Aorta (tissue), 5 donors: ENCODE data around the gene DCDC2C. TPM values are rescaled to one million over a fixed set of nuclear protein-coding genes. Genes with fewer than 3 reads are reported as not detected.

Experiments used
- ATAC-seq: fragments of 200-7000 bp; cut with Tn5 transposase; one replicate; pipeline ENCODE4 v1.9.1; 2022; ENCODE audit warnings: moderate library complexity; ENCODE audit not compliant: low FRiP score
- DNase-seq, 2 donors: peaks; one replicate each; pipeline ENCODE4 v3.0.0-alpha.2; 2020
- H3K27ac ChIP-seq, 2 donors: one replicate each; pipeline ENCODE4 v1.5.1; 2013; ENCODE audit warnings: low read length in 2 of 2, mild to moderate bottlenecking in 2 of 2, moderate library complexity in 2 of 2, control low read depth in 1 of 2, inconsistent platforms in 1 of 2, low read depth in 1 of 2
- H3K27me3 ChIP-seq, 2 donors: one replicate each; pipeline ENCODE4 v1.6.1; 2013; ENCODE audit warnings: control low read depth in 1 of 2, low read length in 1 of 2, mild to moderate bottlenecking in 1 of 2, moderate library complexity in 1 of 2; ENCODE audit not compliant: insufficient read depth in 2 of 2, control insufficient read depth in 1 of 2
- H3K36me3 ChIP-seq, 2 donors: one replicate each; pipeline ENCODE4 v1.6.1; 2013; ENCODE audit warnings: control low read depth in 1 of 2, low read length in 1 of 2, mild to moderate bottlenecking in 1 of 2; ENCODE audit not compliant: insufficient read depth in 2 of 2, control insufficient read depth in 1 of 2
- H3K4me1 ChIP-seq, 2 donors: one replicate each; pipeline ENCODE4 v1.6.1; 2013; ENCODE audit warnings: low read length in 2 of 2, control low read depth in 1 of 2, mild to moderate bottlenecking in 1 of 2, moderate library complexity in 1 of 2; ENCODE audit not compliant: insufficient read depth in 2 of 2, control insufficient read depth in 1 of 2
- H3K4me3 ChIP-seq, 2 donors: one replicate each; pipeline ENCODE4 v1.5.1; 2013; ENCODE audit warnings: low read length in 2 of 2, control low read depth in 1 of 2, mild to moderate bottlenecking in 1 of 2
- H3K9me3 ChIP-seq: one replicate; pipeline ENCODE4 v1.6.1; 2013; ENCODE audit warnings: mild to moderate bottlenecking, low read length; ENCODE audit not compliant: control insufficient read depth
- WGBS, 2 donors: extraction: QIAGEN DNeasy Blood & Tissue Kit; methylation state at CpG; one replicate each; pipeline ENCODE4 v1.1.7; 2013; 5-methylcytosine and 5-hydroxymethylcytosine counted together
- intact Hi-C, 2 donors: fragments of 100-400 bp; cut with DNase I; formaldehyde crosslinking; loops; one replicate each; pipeline versions ENCODE4 v1.14.2 to v1.15.0; 2022
- polyA plus RNA-seq, 2 donors: library from polyadenylated mRNA; stranded (reverse); fragments of 200-250 nt; gene quantifications; one replicate each; pipeline ENCODE4 v1.2.3, GENCODE V29; 2013
- total RNA-seq, 2 donors: library from RNA; stranded (reverse); fragmentation: NEBNext Ultra II Directional; extraction: Animal tissue kit (Norgen Biotek cat#: 25700); gene quantifications; one replicate each; pipeline ENCODE4 v1.2.1, GENCODE V29; 2021
- donor health status: healthy with polysubstance abuse.
- donor health status: Bipolar disorder and iron deficiency.
- donor health status: DM: no; HTN: no; CAD: no.
- donor health status: DM: no; HTN: no; CAD: no.
- donor health status: DM: yes; HTN: yes; CAD: no.

The DCDC2C gene
- total and polyA plus RNA-seq, 4 donors: 0.27 to 10.7 (median 2.4) TPM; not detected in 1

GRCh38 chr2:3718679-3719078 is 15.3 kb downstream of the DCDC2C start:
- Histone ChIP-seq H3K9me3 (no peaks in the 10 kb centered on the region), H3K4me3 (no peak overlapping the region), H3K4me1 (no peaks in the 10 kb centered on the region), H3K27ac (no peak overlapping the region), H3K27me3 (no peaks in the 10 kb centered on the region), H3K36me3 (no peaks in the 10 kb centered on the region)
- WGBS, 2 donors: 73 to 85% methylated on average over 8 of the region's 8 CpGs
- intact Hi-C loops: no loop called here
- DNase-seq (no peak), ATAC-seq (no peak)

- no peak overlapping the region for H3K27ac ChIP-seq
- H3K4me3 ChIP-seq: no peak overlapping the region
- H3K4me1 ChIP-seq: no peaks in the 10 kb centered on the region
- DNase-seq (no peak), ATAC-seq (no peak)
- intact Hi-C loops: loop anchor here in 1 of 2 donors (5.0 kb wide), 1 partner anchor 52 kb away; no protein-coding TSS in a partner anchor
- no peaks in the 10 kb centered on the region for H3K27me3 ChIP-seq
- no peaks in the 10 kb centered on the region for H3K9me3 ChIP-seq
- WGBS, 2 donors: 90 to 91% methylated on average over 11 of the region's 11 CpGs
- no peaks in the 10 kb centered on the region for H3K36me3 ChIP-seq
Observed at GRCh38 chr2:3725002-3725401, 21.6 kb downstream of the DCDC2C start.

- Histone ChIP-seq H3K4me1 (no peaks in the 10 kb centered on the region), H3K27ac (no peak overlapping the region), H3K27me3 (no peaks in the 10 kb centered on the region), H3K9me3 (no peaks in the 10 kb centered on the region), H3K36me3 (no peaks in the 10 kb centered on the region), H3K4me3 (no peak overlapping the region)
- intact Hi-C loops: loop anchor here in 1 of 2 donors (5.0 kb wide), 1 partner anchor 52 kb away; no protein-coding TSS in a partner anchor
- DNase-seq (no peak), ATAC-seq (no peak)
- 88 to 89% methylated on average over 23 of the region's 23 CpGs for WGBS, 2 donors
Observed at GRCh38 chr2:3725458-3726250, 22.3 kb downstream of the DCDC2C start.

- ATAC-seq (no peak), DNase-seq (no peak)
- no peak overlapping the region for H3K27ac ChIP-seq
- 94 to 95% methylated on average over 10 of the region's 10 CpGs for WGBS, 2 donors
- intact Hi-C loops: loop anchor here in 1 of 2 donors (5.0 kb wide), 1 partner anchor 51 kb away; no protein-coding TSS in a partner anchor
- H3K27me3 ChIP-seq: no peaks in the 10 kb centered on the region
- no peak overlapping the region for H3K4me3 ChIP-seq
- no peaks in the 10 kb centered on the region for H3K9me3 ChIP-seq
- H3K36me3 ChIP-seq: no peaks in the 10 kb centered on the region
- H3K4me1 ChIP-seq: no peaks in the 10 kb centered on the region
Observed at GRCh38 chr2:3726511-3726910, 23.1 kb downstream of the DCDC2C start.

GRCh38 chr2:3727397-3728045 is 24.1 kb downstream of the DCDC2C start:
- no peak overlapping the region for H3K4me3 ChIP-seq
- no peaks in the 10 kb centered on the region for H3K9me3 ChIP-seq
- no peak for DNase-seq
- no peaks in the 10 kb centered on the region for H3K27me3 ChIP-seq
- no peaks in the 10 kb centered on the region for H3K4me1 ChIP-seq
- WGBS, 2 donors: 65 to 66% methylated on average over 12 of the region's 12 CpGs
- no peak overlapping the region for H3K27ac ChIP-seq
- no peak for ATAC-seq
- H3K36me3 ChIP-seq: no peaks in the 10 kb centered on the region
- intact Hi-C loops: loop anchor here in 1 of 2 donors (5.0 kb wide), 1 partner anchor 50 kb away; no protein-coding TSS in a partner anchor

GRCh38 chr2:3728104-3729054 is 25.0 kb downstream of the DCDC2C start:
- Histone ChIP-seq H3K9me3 (no peaks in the 10 kb centered on the region), H3K27ac (no peak overlapping the region), H3K36me3 (no peaks in the 10 kb centered on the region), H3K4me3 (no peak overlapping the region), H3K27me3 (no peaks in the 10 kb centered on the region), H3K4me1 (no peaks in the 10 kb centered on the region)
- ATAC-seq (peak; percentile 49), DNase-seq (peak in 1 of 2 donors; percentile 54)
- WGBS, 2 donors: 23 to 27% methylated on average over 22 of the region's 22 CpGs
- intact Hi-C loops: loop anchor here in 1 of 2 donors (5.0 kb wide), 1 partner anchor 49 kb away; no protein-coding TSS in a partner anchor

- no peak for DNase-seq
- ATAC-seq: no peak
- H3K4me1 ChIP-seq: no peaks in the 10 kb centered on the region
- H3K9me3 ChIP-seq: no peaks in the 10 kb centered on the region
- WGBS, 2 donors: 88 to 90% methylated on average over 8 of the region's 8 CpGs
- no peak overlapping the region for H3K27ac ChIP-seq
- H3K36me3 ChIP-seq: no peaks in the 10 kb centered on the region
- H3K4me3 ChIP-seq: no peak overlapping the region
- intact Hi-C loops: loop anchor here in 1 of 2 donors (5.0 kb wide), 1 partner anchor 48 kb away; no protein-coding TSS in a partner anchor
- no peaks in the 10 kb centered on the region for H3K27me3 ChIP-seq
Observed at GRCh38 chr2:3729055-3729448, 25.7 kb downstream of the DCDC2C start.

GRCh38 chr2:3729786-3730185 is 26.4 kb downstream of the DCDC2C start:
- 89 to 94% methylated on average over 9 of the region's 9 CpGs for WGBS, 2 donors
- no peaks in the 10 kb centered on the region for H3K4me1 ChIP-seq
- intact Hi-C loops: loop anchor here in 1 of 2 donors (5.0 kb wide), 1 partner anchor 48 kb away; no protein-coding TSS in a partner anchor
- no peaks in the 10 kb centered on the region for H3K36me3 ChIP-seq
- no peaks in the 10 kb centered on the region for H3K9me3 ChIP-seq
- no peak for ATAC-seq
- no peak for DNase-seq
- H3K27me3 ChIP-seq: no peaks in the 10 kb centered on the region
- no peak overlapping the region for H3K27ac ChIP-seq
- no peak overlapping the region for H3K4me3 ChIP-seq
